BE2C (cell line): ENCODE data around the gene MON2.
"Not testable (repeated sequence)": the region's sequence is repeated elsewhere in the genome, so short reads cannot be mapped to it uniquely, and the experiment has no call there.

ENCODE experiments used
- DNase-seq: peaks from one replicate; pipeline ENCODE4 v3.0.0-alpha.2; 2020
- H3K27me3 ChIP-seq: fragments of 250-450 bp; sonication (Bioruptor Pico); 2 replicates; pipeline ENCODE4 v1.5.1; 2020; ENCODE audit warnings: mild to moderate bottlenecking
- H3K36me3 ChIP-seq: fragments of 250-450 bp; sonication (Bioruptor Pico); 2 replicates; pipeline ENCODE4 v1.5.1; 2020; ENCODE audit warnings: mild to moderate bottlenecking
- H3K4me1 ChIP-seq: fragments of 250-450 bp; sonication (Bioruptor Pico); 2 replicates; pipeline ENCODE4 v1.5.1; 2020
- H3K4me3 ChIP-seq: 2 replicates; pipeline ENCODE4 v1.5.1; 2011; ENCODE audit warnings: low read depth, low read length
- H3K9me3 ChIP-seq: fragments of 250-450 bp; sonication (Bioruptor Pico); 2 replicates; pipeline ENCODE4 v1.5.1; 2020
- TF ChIP-seq, protein P1 (sequence below): IDR thresholded peaks from 2 replicates; pipeline ENCODE4 v1.5.1; 2012; ENCODE audit warnings: mild to moderate bottlenecking, low read depth, low read length

MON2 gene

GRCh38 chr12:62435303-62436163 lies 31.1 kb upstream of the MON2 start:
- H3K4me1 ChIP-seq: no peaks in the 10 kb centered on the region
- DNase-seq: peak; percentile 65
- peaks cover 16% of the 10 kb centered on the region; the same call in 1 of the 2 replicates for H3K27me3 ChIP-seq
- H3K4me3 ChIP-seq: peak overlapping the region; percentile 67
- TF ChIP-seq, protein P1, sequence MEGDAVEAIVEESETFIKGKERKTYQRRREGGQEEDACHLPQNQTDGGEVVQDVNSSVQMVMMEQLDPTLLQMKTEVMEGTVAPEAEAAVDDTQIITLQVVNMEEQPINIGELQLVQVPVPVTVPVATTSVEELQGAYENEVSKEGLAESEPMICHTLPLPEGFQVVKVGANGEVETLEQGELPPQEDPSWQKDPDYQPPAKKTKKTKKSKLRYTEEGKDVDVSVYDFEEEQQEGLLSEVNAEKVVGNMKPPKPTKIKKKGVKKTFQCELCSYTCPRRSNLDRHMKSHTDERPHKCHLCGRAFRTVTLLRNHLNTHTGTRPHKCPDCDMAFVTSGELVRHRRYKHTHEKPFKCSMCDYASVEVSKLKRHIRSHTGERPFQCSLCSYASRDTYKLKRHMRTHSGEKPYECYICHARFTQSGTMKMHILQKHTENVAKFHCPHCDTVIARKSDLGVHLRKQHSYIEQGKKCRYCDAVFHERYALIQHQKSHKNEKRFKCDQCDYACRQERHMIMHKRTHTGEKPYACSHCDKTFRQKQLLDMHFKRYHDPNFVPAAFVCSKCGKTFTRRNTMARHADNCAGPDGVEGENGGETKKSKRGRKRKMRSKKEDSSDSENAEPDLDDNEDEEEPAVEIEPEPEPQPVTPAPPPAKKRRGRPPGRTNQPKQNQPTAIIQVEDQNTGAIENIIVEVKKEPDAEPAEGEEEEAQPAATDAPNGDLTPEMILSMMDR: peak; percentile 72
- H3K9me3 ChIP-seq: no peaks in the 10 kb centered on the region
- no peaks in the 10 kb centered on the region for H3K36me3 ChIP-seq

GRCh38 chr12:62436164-62436503 lies 30.5 kb upstream of the MON2 start:
- peak overlapping the region; percentile 67; the same call in 1 of the 2 replicates for H3K4me3 ChIP-seq
- H3K4me1 ChIP-seq: no peaks in the 10 kb centered on the region
- TF ChIP-seq, protein P1: no peak
- peak; percentile 6 for DNase-seq
- H3K9me3 ChIP-seq: no peaks in the 10 kb centered on the region
- H3K36me3 ChIP-seq: no peaks in the 10 kb centered on the region
- H3K27me3 ChIP-seq: peaks cover 16% of the 10 kb centered on the region; the same call in 1 of the 2 replicates

GRCh38 chr12:62438098-62438692 lies 28.4 kb upstream of the MON2 start:
- H3K36me3 ChIP-seq: no peaks in the 10 kb centered on the region
- DNase-seq: peak; percentile 67
- no peaks in the 10 kb centered on the region for H3K9me3 ChIP-seq
- TF ChIP-seq, protein P1: peak; percentile 73
- no peak overlapping the region for H3K4me3 ChIP-seq
- H3K4me1 ChIP-seq: no peaks in the 10 kb centered on the region
- H3K27me3 ChIP-seq: peaks cover 16% of the 10 kb centered on the region; the same call in 1 of the 2 replicates

DNA sequence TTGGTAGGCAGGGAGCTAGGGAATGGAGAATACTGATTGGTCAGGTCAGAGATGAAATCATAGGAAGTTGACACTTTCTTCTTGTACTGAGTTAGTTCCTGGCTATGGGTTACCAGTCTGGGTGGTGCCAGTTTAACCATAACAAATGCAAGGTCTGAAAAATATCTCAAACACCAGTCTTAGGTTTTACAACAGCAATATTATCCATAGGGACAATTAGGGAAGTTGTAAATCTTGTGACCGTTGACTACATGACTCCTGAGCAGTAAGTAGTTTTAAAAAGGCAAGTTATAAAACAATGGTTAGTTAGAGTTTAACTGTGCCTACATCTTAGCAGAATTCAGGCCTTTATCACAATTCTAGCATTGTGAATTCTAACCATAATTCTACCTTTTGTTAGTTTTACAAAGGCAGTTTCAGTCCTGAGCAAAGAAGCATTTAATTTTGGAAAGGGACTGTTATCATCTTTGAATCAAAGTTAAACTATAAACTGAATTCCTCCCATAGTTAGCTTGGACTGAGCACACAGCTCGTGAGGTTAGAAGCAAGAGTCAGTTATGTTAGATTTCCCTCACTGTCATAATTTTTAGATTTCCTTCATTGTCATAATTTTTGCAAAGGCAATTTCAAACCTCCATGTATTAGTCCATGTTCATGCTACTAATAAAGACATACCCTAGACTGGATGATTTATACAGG lies 19.7 kb upstream of the MON2 start:
- no peak for DNase-seq
- Histone ChIP-seq H3K4me3 (no peak overlapping the region), H3K36me3 (no peaks in the 10 kb centered on the region), H3K4me1 (no peaks in the 10 kb centered on the region), H3K9me3 (no peaks in the 10 kb centered on the region), H3K27me3 (no peaks in the 10 kb centered on the region; the same call in 1 of the 2 replicates)
- TF ChIP-seq, protein P1: no peak

- Histone ChIP-seq H3K36me3 (no peaks in the 10 kb centered on the region), H3K4me3 (no peak overlapping the region), H3K27me3 (no peaks in the 10 kb centered on the region; the same call in 1 of the 2 replicates), H3K9me3 (no peaks in the 10 kb centered on the region), H3K4me1 (no peaks in the 10 kb centered on the region)
- DNase-seq: no peak
- TF ChIP-seq, protein P1: no peak
These were observed 18.2 kb upstream of the MON2 start for GRCh38 chr12:62448436-62448835.

- not testable (repeated sequence) for H3K4me3 ChIP-seq, DNase-seq, H3K4me1 ChIP-seq, H3K36me3 ChIP-seq, H3K27me3 ChIP-seq, H3K9me3 ChIP-seq
These were observed 11.2 kb upstream of the MON2 start for GRCh38 chr12:62455429-62455828.
